Keratinocyte (primary cell): ENCODE results near the gene MYT1. TPM values are rescaled to one million over a fixed set of nuclear protein-coding genes. Genes with fewer than 3 reads are reported as not detected.

Experiments used
- DNase-seq: peaks from one replicate; pipeline ENCODE4 v3.0.0-alpha.2; 2011; ENCODE audit warnings: low read depth, missing footprints, low spot score
- FAIRE-seq: peaks from 2 replicates; lab custom pipeline; 2011; peaks lifted over from hg19 to GRCh38; lab: Jason Lieb, UNC
- H2AFZ ChIP-seq: 2 replicates; pipeline ENCODE4 v1.6.0; 2012; ENCODE audit warnings: low read length, control low read depth, inconsistent platforms; ENCODE audit not compliant: control insufficient read depth
- H3K27ac ChIP-seq: 2 replicates; pipeline ENCODE4 v1.5.1; 2011; ENCODE audit warnings: low read length; ENCODE audit not compliant: control insufficient read depth, insufficient read depth
- H3K27me3 ChIP-seq: 3 replicates; pipeline ENCODE4 v1.6.0; 2011; ENCODE audit warnings: low read length; ENCODE audit not compliant: control insufficient read depth, insufficient read depth; ENCODE audit errors: extremely low read depth
- H3K36me3 ChIP-seq, 2 experiments: 2 replicates in 1 of 2; 3 replicates in 1 of 2; pipeline ENCODE4 v1.5.1; 2011; ENCODE audit warnings: low read length in 2 of 2, mild to moderate bottlenecking in 1 of 2; ENCODE audit not compliant: control insufficient read depth in 2 of 2, insufficient read depth in 2 of 2; ENCODE audit errors: extremely low read depth in 1 of 2
- H3K4me1 ChIP-seq: 3 replicates; pipeline ENCODE4 v1.5.1; 2011; ENCODE audit warnings: low read length; ENCODE audit not compliant: control insufficient read depth, insufficient read depth; ENCODE audit errors: extremely low read depth
- H3K4me2 ChIP-seq: 3 replicates; pipeline ENCODE4 v1.6.0; 2011; ENCODE audit warnings: low read depth, low read length; ENCODE audit not compliant: control insufficient read depth, insufficient read depth; ENCODE audit errors: extremely low read depth
- H3K4me3 ChIP-seq, 3 experiments: fragments of 200-600 bp in 1 of 3; sonication (generic) in 1 of 3; 2 replicates in 2 of 3; 3 replicates in 1 of 3; pipeline ENCODE4 v1.5.1; 2011 to 2016; ENCODE audit warnings: low read length in 3 of 3, mild to moderate bottlenecking in 3 of 3, control low read depth in 2 of 3, inconsistent platforms in 1 of 3, low read depth in 1 of 3, mixed read lengths in 1 of 3, mixed run types in 1 of 3, moderate library complexity in 1 of 3; ENCODE audit not compliant: control insufficient read depth in 2 of 3, insufficient read depth in 2 of 3; ENCODE audit errors: extremely low read depth in 1 of 3
- H3K79me2 ChIP-seq: 2 replicates; pipeline ENCODE4 v1.6.0; 2012; ENCODE audit warnings: low read length; ENCODE audit not compliant: control insufficient read depth, insufficient read depth
- H3K9ac ChIP-seq: 3 replicates; pipeline ENCODE4 v1.6.0; 2011; ENCODE audit warnings: low read length; ENCODE audit not compliant: control insufficient read depth, insufficient read depth; ENCODE audit errors: extremely low read depth
- H3K9me1 ChIP-seq: 3 replicates; pipeline ENCODE4 v1.6.0; 2011; ENCODE audit warnings: low read length; ENCODE audit not compliant: control insufficient read depth, insufficient read depth; ENCODE audit errors: extremely low read depth
- H3K9me3 ChIP-seq: 2 replicates; pipeline ENCODE4 v1.5.1; 2012; ENCODE audit warnings: low read depth, low read length; ENCODE audit not compliant: control insufficient read depth
- H4K20me1 ChIP-seq: 3 replicates; pipeline ENCODE4 v1.6.0; 2011; ENCODE audit warnings: low read length; ENCODE audit not compliant: control insufficient read depth, insufficient read depth; ENCODE audit errors: extremely low read depth
- CTCF ChIP-seq, 3 experiments: IDR thresholded peaks in 1 of 3; conservative IDR thresholded peaks in 1 of 3; optimal IDR thresholded peaks in 1 of 3; 2 replicates in 2 of 3; 3 replicates in 1 of 3; pipeline versions ENCODE3 to v1.5.1; 2011; ENCODE audit warnings: low read length in 3 of 3, mild to moderate bottlenecking in 3 of 3, moderate library complexity in 2 of 3, control low read depth in 1 of 3, inconsistent platforms in 1 of 3; ENCODE audit not compliant: insufficient read depth in 2 of 3; ENCODE audit errors: extremely low read depth in 1 of 3
- EZH2 ChIP-seq: IDR thresholded peaks from one replicate; pipeline ENCODE4 v1.6.1; 2012; ENCODE audit warnings: inconsistent platforms, mild to moderate bottlenecking, low read length, moderate library complexity
- dilution Hi-C: fragments of 300-500 bp; cut with MboI; formaldehyde crosslinking; loops from one replicate; pipeline ENCODE4 v1.7.0; 2020; ENCODE audit warnings: low sequenced_read_pairs; ENCODE audit not compliant: extremely low pct_ligation_motif_present
- polyA plus RNA-seq, 5 experiments: library from polyadenylated mRNA; depleted of rRNA in 3 of 5; stranded (reverse) in 3 of 5; stranded (forward) in 1 of 5; unstranded in 1 of 5; fragments of >200 nt; gene quantifications; 1 replicate in 1 of 5; 2 replicates in 3 of 5; 3 replicates in 1 of 5; pipeline versions ENCODE4 v1.2.1 to v1.2.3, GENCODE V29; 2011 to 2012; ENCODE audit warnings: missing spikeins in 2 of 5, low read depth in 1 of 5, low replicate concordance in 1 of 5

Gene MYT1
- polyA plus RNA-seq, 1 donor (not counting 4 experiments of a cell fraction or from before 2014, with no cell fraction given): not detected

- Histone ChIP-seq H3K9me3 (no peaks in the 10 kb centered on the region), H3K27me3 (peaks cover 23% of the 10 kb centered on the region), H3K79me2 (no peaks in the 10 kb centered on the region), H3K36me3 (no peaks in the 10 kb centered on the region), H3K27ac (no peak overlapping the region), H2AFZ (no peak overlapping the region), H3K4me2 (no peak overlapping the region), H3K9me1 (no peaks in the 10 kb centered on the region), H3K4me1 (peaks cover 47% of the 10 kb centered on the region), H3K9ac (no peak overlapping the region), H4K20me1 (no peaks in the 10 kb centered on the region), H3K4me3 (no peak overlapping the region)
- TF ChIP-seq EZH2: no peak
- dilution Hi-C loops: no loop called here
- DNase-seq (peak; percentile 67), FAIRE-seq (no peak)
These were observed 58.1 kb downstream of the MYT1 start for GRCh38 chr20:64222291-64222735.

GRCh38 chr20:64222851-64223525 lies 58.7 kb downstream of the MYT1 start:
- Histone ChIP-seq H4K20me1 (no peaks in the 10 kb centered on the region), H3K9me1 (no peaks in the 10 kb centered on the region), H3K9me3 (no peaks in the 10 kb centered on the region), H2AFZ (no peak overlapping the region), H3K27ac (no peak overlapping the region), H3K79me2 (no peaks in the 10 kb centered on the region), H3K36me3 (no peaks in the 10 kb centered on the region), H3K4me2 (no peak overlapping the region), H3K9ac (no peak overlapping the region), H3K4me3 (no peak overlapping the region), H3K27me3 (peaks cover 25% of the 10 kb centered on the region), H3K4me1 (peaks cover 41% of the 10 kb centered on the region)
- DNase-seq (no peak), FAIRE-seq (no peak)
- TF ChIP-seq CTCF (optimal IDR thresholded peaks at IDR 0.05 in 1 of 3, IDR thresholded peaks at IDR 0.05 in 1 of 3, conservative IDR thresholded peaks at IDR 0.05 in 1 of 3; ENCODE audit: extremely low read depth in 1 of 3, insufficient read depth in 2 of 3, low read length in 3 of 3) (no peak), EZH2 (no peak)
- dilution Hi-C loops: no loop called here
